GM12892 (cell line): Measurements from ENCODE around the gene IL12A.

Source experiments
- DNase-seq: peaks from one replicate; pipeline ENCODE4 v3.0.0; 2011; ENCODE audit not compliant: insufficient read length
- FAIRE-seq: peaks from 2 replicates; lab custom pipeline; 2011; peaks lifted over from hg19 to GRCh38; lab: Jason Lieb, UNC
- POLR2A ChIP-seq: IDR thresholded peaks from 2 replicates; pipeline ENCODE4 v1.6.1; 2011; ENCODE audit warnings: low read depth, low read length, control low read depth
- POLR2AphosphoS5 ChIP-seq: IDR thresholded peaks from 2 replicates; pipeline ENCODE4 v1.6.1; 2011; ENCODE audit warnings: low read depth, low read length, control low read depth
- TAF1 ChIP-seq: IDR thresholded peaks from 2 replicates; pipeline ENCODE4 v1.6.1; 2011; ENCODE audit warnings: low read depth, mild to moderate bottlenecking, control low read depth, low read length, borderline replicate concordance

Gene IL12A

GRCh38 chr3:160041465-160041864 lies 52.8 kb downstream of the IL12A start:
- no peak for DNase-seq
- no peak for TF ChIP-seq TAF1
- TF ChIP-seq POLR2AphosphoS5 = no peak
- FAIRE-seq = no peak

DNA sequence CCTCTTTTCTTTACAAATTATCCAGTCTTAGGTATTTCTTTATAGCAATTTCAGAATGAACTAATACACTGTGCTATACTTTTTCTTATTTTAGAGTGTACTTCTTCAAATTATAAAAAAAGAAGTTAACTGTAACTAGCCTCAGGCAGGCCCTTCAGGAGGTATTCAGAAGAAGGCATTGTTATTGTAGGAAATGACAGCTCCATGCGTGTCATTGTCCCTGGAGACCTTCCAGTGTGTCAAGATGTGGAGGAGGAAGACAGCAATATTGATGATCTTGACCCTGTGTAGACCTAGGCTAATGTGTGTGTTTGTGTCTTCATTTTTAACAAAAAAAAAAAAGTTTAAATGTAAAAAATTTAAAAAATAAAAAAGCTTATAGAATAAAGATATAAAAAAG lies 55.5 kb downstream of the IL12A start:
- FAIRE-seq (no peak), DNase-seq (no peak)
- TF ChIP-seq POLR2AphosphoS5 = no peak
- no peak for TF ChIP-seq TAF1
- no peak for TF ChIP-seq POLR2A
